ENCODE data around the gene SETD9. TPM values are rescaled to one million over a fixed set of nuclear protein-coding genes. Genes with fewer than 3 reads are reported as not detected.

Gene SETD9
- total RNA-seq, 1 donor from 2014 or later, result 39.3 TPM

GRCh38 chr5:56950626-56951125 is 41.3 kb downstream of the SETD9 start:
- Histone ChIP-seq H3K4me1 (peaks cover 9% of the 10 kb centered on the region), H2AFZ (replicated peaks) (no peak overlapping the region), H3K9ac (peak overlapping the region; percentile 92), H3K4me3 (peak overlapping the region; percentile 98), H4K20me1 (ENCODE audit: low read depth) (peaks cover 38% of the 10 kb centered on the region), H3K9me3 (ENCODE audit: low read depth) (no peaks in the 10 kb centered on the region), H3K36me3 (peaks cover 19% of the 10 kb centered on the region), H3K27me3 (peaks cover 22% of the 10 kb centered on the region), H3K79me2 (ENCODE audit: low read depth) (peaks cover 59% of the 10 kb centered on the region), H3F3A (ENCODE audit: low read depth) (peaks cover 9% of the 10 kb centered on the region), H3K27ac (no peak overlapping the region), H3K4me2 (peak overlapping the region; percentile 93)
- Mint-ChIP-seq H3K27me3 (ENCODE audit: insufficient read depth, low read depth) (peaks cover 3% of the 10 kb centered on the region), H3K4me1 (peaks cover 19% of the 10 kb centered on the region), H3K4me3 (peak overlapping the region; percentile 90), H3K36me3 (peaks cover 10% of the 10 kb centered on the region), H3K9me3 (no peaks in the 10 kb centered on the region), H3K27ac (peak overlapping the region; percentile 55)
- peak; percentile 78 for DNase-seq (ENCODE audit: low spot score)
- TF ChIP-seq EZH2phosphoT487 (IDR thresholded peaks at IDR 0.05) (no peak), EZH2 (IDR thresholded peaks at IDR 0.05) (no peak)
- TF ChIP-seq, protein P1, sequence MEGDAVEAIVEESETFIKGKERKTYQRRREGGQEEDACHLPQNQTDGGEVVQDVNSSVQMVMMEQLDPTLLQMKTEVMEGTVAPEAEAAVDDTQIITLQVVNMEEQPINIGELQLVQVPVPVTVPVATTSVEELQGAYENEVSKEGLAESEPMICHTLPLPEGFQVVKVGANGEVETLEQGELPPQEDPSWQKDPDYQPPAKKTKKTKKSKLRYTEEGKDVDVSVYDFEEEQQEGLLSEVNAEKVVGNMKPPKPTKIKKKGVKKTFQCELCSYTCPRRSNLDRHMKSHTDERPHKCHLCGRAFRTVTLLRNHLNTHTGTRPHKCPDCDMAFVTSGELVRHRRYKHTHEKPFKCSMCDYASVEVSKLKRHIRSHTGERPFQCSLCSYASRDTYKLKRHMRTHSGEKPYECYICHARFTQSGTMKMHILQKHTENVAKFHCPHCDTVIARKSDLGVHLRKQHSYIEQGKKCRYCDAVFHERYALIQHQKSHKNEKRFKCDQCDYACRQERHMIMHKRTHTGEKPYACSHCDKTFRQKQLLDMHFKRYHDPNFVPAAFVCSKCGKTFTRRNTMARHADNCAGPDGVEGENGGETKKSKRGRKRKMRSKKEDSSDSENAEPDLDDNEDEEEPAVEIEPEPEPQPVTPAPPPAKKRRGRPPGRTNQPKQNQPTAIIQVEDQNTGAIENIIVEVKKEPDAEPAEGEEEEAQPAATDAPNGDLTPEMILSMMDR (IDR thresholded peaks at IDR 0.05), result no peak

GRCh38 chr5:56951126-56951945 is 41.9 kb downstream of the SETD9 start:
- Histone ChIP-seq H3F3A (ENCODE audit: low read depth) (peaks cover 9% of the 10 kb centered on the region), H4K20me1 (ENCODE audit: low read depth) (peaks cover 38% of the 10 kb centered on the region), H3K27ac (peak overlapping the region; percentile 87), H3K9ac (peak overlapping the region; percentile 92), H3K4me1 (peaks cover 9% of the 10 kb centered on the region), H3K9me3 (ENCODE audit: low read depth) (no peaks in the 10 kb centered on the region), H3K4me2 (peak overlapping the region; percentile 93), H3K36me3 (peaks cover 13% of the 10 kb centered on the region), H3K27me3 (peaks cover 22% of the 10 kb centered on the region), H3K79me2 (ENCODE audit: low read depth) (peaks cover 53% of the 10 kb centered on the region), H3K4me3 (peak overlapping the region; percentile 98), H2AFZ (replicated peaks) (peak overlapping the region; percentile 81)
- peak; percentile 84 for DNase-seq (ENCODE audit: low spot score)
- TF ChIP-seq, protein P1 (IDR thresholded peaks at IDR 0.05), result peak; percentile 41
- TF ChIP-seq EZH2 (IDR thresholded peaks at IDR 0.05), result no peak
- Mint-ChIP-seq H3K27ac (peak overlapping the region; percentile 55), H3K36me3 (peaks cover 4% of the 10 kb centered on the region), H3K4me1 (peaks cover 19% of the 10 kb centered on the region), H3K4me3 (peak overlapping the region; percentile 90), H3K27me3 (ENCODE audit: insufficient read depth, low read depth) (peaks cover 3% of the 10 kb centered on the region), H3K9me3 (no peaks in the 10 kb centered on the region)

DNA sequence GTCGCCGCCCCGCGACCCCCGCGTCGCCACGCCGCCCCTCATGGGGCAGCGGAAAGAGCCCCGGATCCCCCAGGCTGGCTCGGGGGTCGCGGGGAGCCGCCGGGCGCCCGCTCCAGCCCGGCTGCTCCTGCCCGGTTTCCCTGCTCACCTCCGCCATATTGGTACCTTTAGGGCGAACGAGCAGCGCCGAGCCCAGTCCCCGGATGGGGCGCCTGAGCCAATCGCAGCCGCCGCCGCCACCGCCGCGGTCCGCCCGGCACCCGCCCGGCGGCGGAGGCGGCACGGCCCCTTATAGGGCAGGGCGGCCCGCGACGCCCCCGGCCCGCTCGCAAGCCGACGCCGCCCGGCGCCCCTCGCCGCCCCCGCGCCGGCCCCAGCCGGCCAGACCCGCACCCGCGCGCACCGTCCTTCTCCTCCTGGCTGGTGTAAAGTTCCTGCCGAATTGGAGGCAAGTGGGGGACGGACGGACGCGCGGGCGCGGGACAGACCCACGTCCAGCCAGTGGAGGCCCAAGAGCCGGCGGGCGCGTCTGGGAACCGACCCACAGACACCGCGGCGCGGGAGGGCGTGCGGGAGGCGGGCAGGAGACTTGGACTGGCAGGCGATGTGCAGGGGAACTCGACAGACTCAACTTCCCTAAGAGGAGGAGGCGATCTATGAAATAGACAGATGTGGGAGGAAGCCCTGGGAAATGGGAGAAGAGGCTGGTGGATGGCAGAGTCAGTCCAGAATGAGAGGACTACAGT is 42.7 kb downstream of the SETD9 start, which contains the start of gene MIER3:
MIER3 (minus strand) TSS at position 178 of the 746 bp plus-strand sequence; CDS start at position 157, 21 bp downstream.
- Mint-ChIP-seq H3K36me3 (peaks cover 4% of the 10 kb centered on the region), H3K27ac (peak within 1 kb of the TSS; percentile 55)
- no peaks in the 10 kb centered on the region for H3K9me3 ChIP-seq (ENCODE audit: low read depth)

More for the DNA sequence above, 42.7 kb downstream of the SETD9 start, which contains the start of gene MIER3:
- no peak for TF ChIP-seq EZH2 (IDR thresholded peaks at IDR 0.05)
- TF ChIP-seq, protein P1 (IDR thresholded peaks at IDR 0.05), result no peak
- no peak for TF ChIP-seq EZH2phosphoT487 (IDR thresholded peaks at IDR 0.05)
- Histone ChIP-seq H3K9ac (peak within 1 kb of the TSS; percentile 92), H3K4me3 (peak within 1 kb of the TSS; percentile 98), H3K27me3 (peaks cover 22% of the 10 kb centered on the region), H4K20me1 (ENCODE audit: low read depth) (peaks cover 38% of the 10 kb centered on the region), H3K4me2 (peak within 1 kb of the TSS; percentile 93), H3F3A (ENCODE audit: low read depth) (peaks cover 9% of the 10 kb centered on the region), H2AFZ (replicated peaks) (peak within 1 kb of the TSS; percentile 99), H3K36me3 (peaks cover 7% of the 10 kb centered on the region), H3K27ac (peak within 1 kb of the TSS; percentile 87), H3K79me2 (ENCODE audit: low read depth) (peaks cover 45% of the 10 kb centered on the region), H3K4me1 (peaks cover 9% of the 10 kb centered on the region)
- H3K27me3 Mint-ChIP-seq (ENCODE audit: insufficient read depth, low read depth), result peaks cover 3% of the 10 kb centered on the region
- H3K4me1 Mint-ChIP-seq, result peaks cover 19% of the 10 kb centered on the region
- no peaks in the 10 kb centered on the region for H3K9me3 Mint-ChIP-seq
- H3K4me3 Mint-ChIP-seq, result peak within 1 kb of the TSS; percentile 90
- peak; percentile 94 for DNase-seq (ENCODE audit: low spot score)
